HG02759 (cell line): ENCODE data around the gene ZMYND12.

Source experiments
- ATAC-seq: cut with Tn5 transposase; IDR thresholded peaks from one replicate; pipeline ENCODE4 v1.9.1; 2021; ENCODE audit warnings: mild to moderate bottlenecking, moderate library complexity; ENCODE audit not compliant: unreplicated experiment

Gene ZMYND12

GRCh38 chr1:42399315-42400100 is 56.3 kb downstream of the ZMYND12 start:
- no peak for ATAC-seq

- no peak for ATAC-seq
Observed at GRCh38 chr1:42392967-42393848, 62.6 kb downstream of the ZMYND12 start.

GRCh38 chr1:42392255-42392654 is 63.6 kb downstream of the ZMYND12 start:
- no peak for ATAC-seq

- no peak for ATAC-seq
Observed at GRCh38 chr1:42386051-42386450, 69.8 kb downstream of the ZMYND12 start.

- ATAC-seq = no peak
Observed at GRCh38 chr1:42385283-42385682, 70.5 kb downstream of the ZMYND12 start.

- ATAC-seq = no peak
Observed at GRCh38 chr1:42381280-42381673, 74.5 kb downstream of the ZMYND12 start.

- peak; percentile 96 for ATAC-seq
Observed at GRCh38 chr1:42380586-42381279, 75.1 kb downstream of the ZMYND12 start, which contains the start of gene RIMKLA. Gene RIMKLA, plus strand, starts transcription at chr1:42380792. Its CDS starts 143 bp downstream, at chr1:42380935.
